Measurements from ENCODE around the gene ADCY10.

- TF ChIP-seq, protein P1, sequence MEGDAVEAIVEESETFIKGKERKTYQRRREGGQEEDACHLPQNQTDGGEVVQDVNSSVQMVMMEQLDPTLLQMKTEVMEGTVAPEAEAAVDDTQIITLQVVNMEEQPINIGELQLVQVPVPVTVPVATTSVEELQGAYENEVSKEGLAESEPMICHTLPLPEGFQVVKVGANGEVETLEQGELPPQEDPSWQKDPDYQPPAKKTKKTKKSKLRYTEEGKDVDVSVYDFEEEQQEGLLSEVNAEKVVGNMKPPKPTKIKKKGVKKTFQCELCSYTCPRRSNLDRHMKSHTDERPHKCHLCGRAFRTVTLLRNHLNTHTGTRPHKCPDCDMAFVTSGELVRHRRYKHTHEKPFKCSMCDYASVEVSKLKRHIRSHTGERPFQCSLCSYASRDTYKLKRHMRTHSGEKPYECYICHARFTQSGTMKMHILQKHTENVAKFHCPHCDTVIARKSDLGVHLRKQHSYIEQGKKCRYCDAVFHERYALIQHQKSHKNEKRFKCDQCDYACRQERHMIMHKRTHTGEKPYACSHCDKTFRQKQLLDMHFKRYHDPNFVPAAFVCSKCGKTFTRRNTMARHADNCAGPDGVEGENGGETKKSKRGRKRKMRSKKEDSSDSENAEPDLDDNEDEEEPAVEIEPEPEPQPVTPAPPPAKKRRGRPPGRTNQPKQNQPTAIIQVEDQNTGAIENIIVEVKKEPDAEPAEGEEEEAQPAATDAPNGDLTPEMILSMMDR (IDR thresholded peaks at IDR 0.05; ENCODE audit: low read length): no peak
- TF ChIP-seq EZH2 (IDR thresholded peaks at IDR 0.05; ENCODE audit: borderline replicate concordance, low read length): no peak
These were observed 111.7 kb downstream of the ADCY10 start for GRCh38 chr1:167802235-167802634.

All from OCI-LY1 (cell line).